ENCODE results near the gene PTH2.
"Not testable (repeated sequence)": the region's sequence is repeated elsewhere in the genome, so short reads cannot be mapped to it uniquely, and the experiment has no call there.

The PTH2 gene

DNA sequence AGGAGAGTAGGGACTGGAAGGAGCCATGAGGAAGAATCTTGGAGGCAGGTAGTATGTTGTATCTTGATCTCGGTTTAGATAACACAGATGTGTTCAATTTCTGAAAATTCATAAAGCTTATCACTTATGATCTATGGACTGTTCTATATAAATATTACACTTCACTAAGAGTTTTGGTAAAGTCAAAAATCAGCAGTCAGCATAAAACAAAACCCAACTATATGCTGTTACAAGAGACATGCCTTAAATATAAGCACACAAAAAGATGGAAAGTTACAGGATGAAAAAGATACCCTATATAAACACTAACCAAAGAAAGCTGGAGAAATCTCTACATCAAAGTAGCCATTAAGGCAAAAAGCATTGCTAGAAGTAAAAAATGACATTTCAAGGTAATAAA lies 39.6 kb downstream of the PTH2 start:
- TF ChIP-seq, protein P1, sequence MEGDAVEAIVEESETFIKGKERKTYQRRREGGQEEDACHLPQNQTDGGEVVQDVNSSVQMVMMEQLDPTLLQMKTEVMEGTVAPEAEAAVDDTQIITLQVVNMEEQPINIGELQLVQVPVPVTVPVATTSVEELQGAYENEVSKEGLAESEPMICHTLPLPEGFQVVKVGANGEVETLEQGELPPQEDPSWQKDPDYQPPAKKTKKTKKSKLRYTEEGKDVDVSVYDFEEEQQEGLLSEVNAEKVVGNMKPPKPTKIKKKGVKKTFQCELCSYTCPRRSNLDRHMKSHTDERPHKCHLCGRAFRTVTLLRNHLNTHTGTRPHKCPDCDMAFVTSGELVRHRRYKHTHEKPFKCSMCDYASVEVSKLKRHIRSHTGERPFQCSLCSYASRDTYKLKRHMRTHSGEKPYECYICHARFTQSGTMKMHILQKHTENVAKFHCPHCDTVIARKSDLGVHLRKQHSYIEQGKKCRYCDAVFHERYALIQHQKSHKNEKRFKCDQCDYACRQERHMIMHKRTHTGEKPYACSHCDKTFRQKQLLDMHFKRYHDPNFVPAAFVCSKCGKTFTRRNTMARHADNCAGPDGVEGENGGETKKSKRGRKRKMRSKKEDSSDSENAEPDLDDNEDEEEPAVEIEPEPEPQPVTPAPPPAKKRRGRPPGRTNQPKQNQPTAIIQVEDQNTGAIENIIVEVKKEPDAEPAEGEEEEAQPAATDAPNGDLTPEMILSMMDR (IDR thresholded peaks at IDR 0.05; ENCODE audit: low read depth, low read length, missing control alignments): no peak
- DNase-seq (ENCODE audit: extremely low read depth, low read depth): no peak
- H3K4me3 ChIP-seq (replicated peaks; ENCODE audit: low read depth, low read length): no peak overlapping the region

DNA sequence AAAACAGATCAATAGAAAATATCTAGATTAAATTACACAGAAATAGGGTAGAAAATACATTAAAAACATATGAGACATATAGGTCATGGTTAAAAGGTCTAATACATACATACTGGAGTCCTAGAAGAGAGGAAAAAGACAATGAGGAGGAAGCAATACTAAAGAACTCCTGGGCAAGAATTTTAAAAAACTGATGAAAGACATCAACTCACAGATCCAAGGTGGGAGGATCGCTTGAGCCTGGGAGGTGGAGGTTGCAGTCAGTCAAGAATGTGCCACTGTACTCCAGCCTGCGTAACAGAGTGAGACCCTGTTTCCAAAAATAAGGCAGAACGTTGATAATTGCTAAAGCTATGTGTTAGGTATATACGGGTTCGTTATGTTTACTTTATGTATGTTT lies 40.6 kb downstream of the PTH2 start:
- no peak for DNase-seq (ENCODE audit: extremely low read depth, low read depth)
- TF ChIP-seq, protein P1 (IDR thresholded peaks at IDR 0.05; ENCODE audit: low read depth, low read length, missing control alignments): no peak
- no peak overlapping the region for H3K4me3 ChIP-seq (replicated peaks; ENCODE audit: low read depth, low read length)

DNA sequence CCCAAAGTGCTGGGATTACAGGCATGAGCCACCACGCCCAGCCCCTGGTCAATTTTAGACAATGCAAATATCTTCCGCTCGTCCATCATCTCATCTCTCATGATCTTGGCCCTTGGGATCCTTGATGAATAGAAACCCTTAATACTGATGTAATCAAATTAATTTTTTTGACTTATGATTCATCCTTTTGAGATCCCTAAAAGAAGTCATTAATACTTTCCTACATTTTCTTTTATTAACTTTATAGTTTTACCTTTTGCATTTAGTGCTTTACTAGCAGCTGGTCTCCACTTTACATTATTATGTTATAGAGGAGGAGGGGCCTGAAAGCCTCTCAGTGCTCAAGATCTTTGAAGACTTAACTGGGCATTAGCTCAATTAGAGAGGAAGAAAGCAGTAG lies 42.9 kb downstream of the PTH2 start:
- no peak overlapping the region for H3K4me3 ChIP-seq (replicated peaks; ENCODE audit: low read depth, low read length)
- TF ChIP-seq, protein P1 (IDR thresholded peaks at IDR 0.05; ENCODE audit: low read depth, low read length, missing control alignments): no peak
- no peak for DNase-seq (ENCODE audit: extremely low read depth, low read depth)

DNA sequence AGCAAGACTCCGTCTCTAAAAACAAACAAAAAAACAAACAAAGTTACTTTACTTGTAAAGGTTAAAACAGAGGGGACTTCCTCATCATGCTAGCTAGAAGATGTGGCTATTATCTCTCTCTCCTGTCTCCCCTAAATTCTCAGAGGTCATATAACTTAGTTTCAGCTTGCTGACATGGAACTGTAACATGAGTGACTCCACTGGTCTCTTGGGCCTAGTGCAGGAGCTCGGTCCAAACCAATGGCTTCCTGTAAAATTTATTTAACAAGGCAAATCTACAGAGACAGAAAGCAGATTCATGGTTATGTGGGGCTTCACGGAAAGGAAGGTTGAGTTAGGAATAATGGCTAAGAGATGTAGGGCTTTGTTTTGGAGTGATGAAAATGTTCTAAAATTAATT lies 44.7 kb downstream of the PTH2 start:
- TF ChIP-seq, protein P1 (IDR thresholded peaks at IDR 0.05; ENCODE audit: low read depth, low read length, missing control alignments): no peak
- no peak for DNase-seq (ENCODE audit: extremely low read depth, low read depth)
- H3K4me3 ChIP-seq (replicated peaks; ENCODE audit: low read depth, low read length): no peak overlapping the region

DNA sequence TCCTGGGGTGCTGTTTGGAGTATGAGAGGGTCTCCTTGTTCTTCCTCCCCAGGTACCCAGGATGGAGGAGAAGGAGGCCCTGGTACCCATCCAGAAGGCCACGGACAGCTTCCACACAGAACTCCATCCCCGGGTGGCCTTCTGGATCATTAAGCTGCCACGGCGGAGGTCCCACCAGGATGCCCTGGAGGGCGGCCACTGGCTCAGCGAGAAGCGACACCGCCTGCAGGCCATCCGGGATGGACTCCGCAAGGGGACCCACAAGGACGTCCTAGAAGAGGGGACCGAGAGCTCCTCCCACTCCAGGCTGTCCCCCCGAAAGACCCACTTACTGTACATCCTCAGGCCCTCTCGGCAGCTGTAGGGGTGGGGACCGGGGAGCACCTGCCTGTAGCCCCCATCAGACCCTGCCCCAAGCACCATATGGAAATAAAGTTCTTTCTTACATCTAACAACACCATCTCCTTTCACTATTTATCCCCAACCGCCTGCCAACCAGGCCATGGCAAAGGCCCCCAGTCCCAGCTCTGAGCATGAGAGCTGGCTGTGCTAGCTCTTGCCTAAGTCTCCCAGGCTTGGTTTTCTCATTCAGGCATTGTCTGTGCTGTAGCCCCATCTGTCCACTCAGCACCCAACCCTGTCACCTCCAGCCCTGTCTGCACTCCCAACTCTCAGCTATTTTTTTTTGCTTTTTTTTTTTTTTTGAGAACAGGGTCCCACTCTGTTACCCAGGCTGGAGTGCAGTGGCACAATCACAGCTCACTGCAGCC lies 48.4 kb downstream of the PTH2 start:
- TF ChIP-seq, protein P1 (IDR thresholded peaks at IDR 0.05; ENCODE audit: low read depth, low read length, missing control alignments): no peak
- no peak overlapping the region for H3K4me3 ChIP-seq (replicated peaks; ENCODE audit: low read depth, low read length)
- DNase-seq (ENCODE audit: extremely low read depth, low read depth): no peak

DNA sequence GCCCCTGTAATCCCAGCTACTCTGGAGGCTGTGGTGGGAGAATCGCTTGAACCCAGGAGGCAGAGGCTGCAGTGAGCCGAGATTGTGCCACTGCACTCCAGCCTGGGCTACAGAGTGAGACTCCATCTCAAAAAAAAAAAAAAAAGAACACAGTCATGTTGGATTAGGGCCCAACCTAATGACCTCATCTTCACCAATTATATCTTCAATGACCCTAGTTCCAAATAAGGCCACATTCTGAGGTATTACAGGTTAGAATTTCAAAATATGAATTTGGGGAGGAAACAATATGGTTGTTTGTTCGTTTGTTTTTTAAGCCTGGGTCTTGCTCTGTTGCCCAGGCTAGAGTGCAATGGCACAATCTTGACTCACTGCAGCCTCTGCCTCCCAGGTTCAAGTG lies 50.1 kb downstream of the PTH2 start:
- not testable (repeated sequence) for H3K4me3 ChIP-seq (replicated peaks; ENCODE audit: low read depth, low read length); DNase-seq (ENCODE audit: extremely low read depth, low read depth)

Data from HFF-Myc (cell line).